HEK293T (cell line): ENCODE data around the gene SLC1A6.

Source experiments
- CTCF ChIA-PET: fragments of 350-600 bp; formaldehyde crosslinking; extraction: SDS; loops from one replicate; lab custom pipeline; 2021; ENCODE audit warnings: antibody characterized with exemption, inconsistent platforms; lab: Yijun Ruan, JAX
- POLR2A ChIA-PET: fragments of 350-600 bp; formaldehyde crosslinking; extraction: SDS; loops from one replicate; lab custom pipeline; 2020; ENCODE audit warnings: antibody characterized with exemption, inconsistent platforms; lab: Yijun Ruan, JAX
- DNase-seq: peaks from one replicate; pipeline ENCODE4 v3.0.0; 2012; ENCODE audit warnings: mixed read lengths; ENCODE audit errors: extremely low spot score
- ARNT ChIP-seq: fragments of 450-650 bp; IDR thresholded peaks from 2 replicates; pipeline ENCODE4 v1.6.1; 2017; ENCODE audit warnings: mild to moderate bottlenecking
- SP1 ChIP-seq: fragments of 450-650 bp; IDR thresholded peaks from 2 replicates; pipeline ENCODE4 v1.6.1; 2017
- TARDBP ChIP-seq: fragments of 450-650 bp; IDR thresholded peaks from 2 replicates; pipeline ENCODE4 v1.6.1; 2016
- ZNF384 ChIP-seq: fragments of 450-650 bp; IDR thresholded peaks from 2 replicates; pipeline ENCODE4 v1.6.1; 2016

Gene SLC1A6

GRCh38 chr19:14901675-14902260 is 77.9 kb downstream of the SLC1A6 start:
- DNase-seq = no peak
- ChIA-PET POLR2A (no interaction called here), CTCF (no interaction called here)
- TF ChIP-seq SP1 (no peak), ZNF384 (no peak), TARDBP (no peak), ARNT (no peak)
